Measurements from ENCODE around the gene PGF.

Gene PGF

GRCh38 chr14:74973905-74974363 is 18.5 kb upstream of the PGF start:
- no peak overlapping the region for H3K4me3 ChIP-seq (replicated peaks; ENCODE audit: low read depth, low read length)
- DNase-seq (ENCODE audit: extremely low read depth, low read depth): no peak
- TF ChIP-seq, protein P1, sequence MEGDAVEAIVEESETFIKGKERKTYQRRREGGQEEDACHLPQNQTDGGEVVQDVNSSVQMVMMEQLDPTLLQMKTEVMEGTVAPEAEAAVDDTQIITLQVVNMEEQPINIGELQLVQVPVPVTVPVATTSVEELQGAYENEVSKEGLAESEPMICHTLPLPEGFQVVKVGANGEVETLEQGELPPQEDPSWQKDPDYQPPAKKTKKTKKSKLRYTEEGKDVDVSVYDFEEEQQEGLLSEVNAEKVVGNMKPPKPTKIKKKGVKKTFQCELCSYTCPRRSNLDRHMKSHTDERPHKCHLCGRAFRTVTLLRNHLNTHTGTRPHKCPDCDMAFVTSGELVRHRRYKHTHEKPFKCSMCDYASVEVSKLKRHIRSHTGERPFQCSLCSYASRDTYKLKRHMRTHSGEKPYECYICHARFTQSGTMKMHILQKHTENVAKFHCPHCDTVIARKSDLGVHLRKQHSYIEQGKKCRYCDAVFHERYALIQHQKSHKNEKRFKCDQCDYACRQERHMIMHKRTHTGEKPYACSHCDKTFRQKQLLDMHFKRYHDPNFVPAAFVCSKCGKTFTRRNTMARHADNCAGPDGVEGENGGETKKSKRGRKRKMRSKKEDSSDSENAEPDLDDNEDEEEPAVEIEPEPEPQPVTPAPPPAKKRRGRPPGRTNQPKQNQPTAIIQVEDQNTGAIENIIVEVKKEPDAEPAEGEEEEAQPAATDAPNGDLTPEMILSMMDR (IDR thresholded peaks at IDR 0.05; ENCODE audit: low read depth, low read length, missing control alignments): no peak

- TF ChIP-seq, protein P1 (IDR thresholded peaks at IDR 0.05; ENCODE audit: low read depth, low read length, missing control alignments): no peak
- H3K4me3 ChIP-seq (replicated peaks; ENCODE audit: low read depth, low read length): no peak overlapping the region
- no peak for DNase-seq (ENCODE audit: extremely low read depth, low read depth)
These were observed 17.7 kb upstream of the PGF start for GRCh38 chr14:74973003-74973653.

- TF ChIP-seq, protein P1 (IDR thresholded peaks at IDR 0.05; ENCODE audit: low read depth, low read length, missing control alignments): no peak
- no peak overlapping the region for H3K4me3 ChIP-seq (replicated peaks; ENCODE audit: low read depth, low read length)
- no peak for DNase-seq (ENCODE audit: extremely low read depth, low read depth)
These were observed 13.4 kb upstream of the PGF start for GRCh38 chr14:74968811-74969210.

DNA sequence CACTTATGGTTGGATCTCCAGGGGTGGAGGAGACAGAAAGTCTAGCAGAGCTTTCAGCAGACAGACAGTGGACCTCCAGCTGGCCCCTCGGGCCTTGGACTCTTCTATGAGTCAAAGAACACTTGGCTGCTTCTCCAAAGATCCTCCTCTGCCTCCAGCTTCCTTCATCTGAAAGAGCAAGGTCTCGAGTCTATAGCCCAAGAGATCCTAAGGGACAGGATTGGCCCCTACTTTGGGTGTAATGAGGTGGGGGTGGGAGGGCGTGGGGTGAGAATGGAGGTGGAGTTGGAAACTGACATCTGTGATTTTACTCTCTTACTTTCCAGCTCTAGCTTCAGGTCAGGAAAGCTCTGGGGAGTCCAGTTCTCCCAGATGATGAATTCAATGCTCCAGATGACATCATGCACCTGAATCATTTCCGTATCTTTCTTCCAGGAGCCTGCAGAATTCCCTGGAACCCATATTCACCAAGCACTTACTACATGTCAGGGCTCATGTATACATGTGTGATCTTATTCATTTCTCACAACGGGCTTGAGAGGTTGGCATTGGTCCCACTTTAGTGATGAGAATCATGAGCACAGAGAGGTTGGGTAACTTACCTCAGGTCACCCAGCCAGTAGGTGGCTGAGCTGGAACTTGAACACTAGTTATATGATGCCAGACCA is 10.2 kb upstream of the PGF start:
- no peak overlapping the region for H3K4me3 ChIP-seq (replicated peaks; ENCODE audit: low read depth, low read length)
- TF ChIP-seq, protein P1 (IDR thresholded peaks at IDR 0.05; ENCODE audit: low read depth, low read length, missing control alignments): no peak
- DNase-seq (ENCODE audit: extremely low read depth, low read depth): no peak

DNA sequence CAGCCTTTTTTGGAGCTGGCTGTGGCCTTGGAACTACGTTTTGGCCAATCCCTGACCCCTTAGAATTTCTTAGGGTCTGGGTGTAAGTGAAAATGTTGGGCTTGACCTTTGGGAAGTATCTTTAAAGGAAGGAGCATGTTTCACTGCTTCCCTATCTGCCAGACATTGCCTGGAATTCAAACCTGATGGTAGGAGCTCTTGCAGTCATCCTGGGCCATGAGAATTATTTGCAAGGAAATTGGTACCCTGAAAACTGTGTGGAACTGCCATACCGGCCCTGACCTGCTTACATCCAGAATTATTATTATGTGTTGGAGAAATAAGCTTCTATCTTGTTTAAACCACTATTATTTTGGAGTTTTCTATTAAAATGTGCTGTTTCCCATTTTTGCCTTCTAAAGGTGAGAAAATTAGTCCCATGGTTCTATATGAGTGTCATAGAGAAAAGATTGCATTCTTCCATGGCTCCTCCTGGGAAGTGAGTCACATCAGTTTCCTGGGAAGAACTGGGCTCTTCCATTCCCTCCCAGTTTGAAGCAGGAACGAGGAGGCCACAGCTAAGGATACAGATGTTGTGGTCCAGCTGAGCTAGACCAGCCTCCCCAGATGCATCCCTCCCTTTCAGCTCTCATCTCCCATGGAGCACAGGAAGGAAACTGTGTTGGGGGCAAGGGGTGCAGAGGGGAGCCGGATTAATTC is 9.5 kb upstream of the PGF start:
- DNase-seq (ENCODE audit: extremely low read depth, low read depth): no peak
- TF ChIP-seq, protein P1 (IDR thresholded peaks at IDR 0.05; ENCODE audit: low read depth, low read length, missing control alignments): no peak
- H3K4me3 ChIP-seq (replicated peaks; ENCODE audit: low read depth, low read length): no peak overlapping the region

DNA sequence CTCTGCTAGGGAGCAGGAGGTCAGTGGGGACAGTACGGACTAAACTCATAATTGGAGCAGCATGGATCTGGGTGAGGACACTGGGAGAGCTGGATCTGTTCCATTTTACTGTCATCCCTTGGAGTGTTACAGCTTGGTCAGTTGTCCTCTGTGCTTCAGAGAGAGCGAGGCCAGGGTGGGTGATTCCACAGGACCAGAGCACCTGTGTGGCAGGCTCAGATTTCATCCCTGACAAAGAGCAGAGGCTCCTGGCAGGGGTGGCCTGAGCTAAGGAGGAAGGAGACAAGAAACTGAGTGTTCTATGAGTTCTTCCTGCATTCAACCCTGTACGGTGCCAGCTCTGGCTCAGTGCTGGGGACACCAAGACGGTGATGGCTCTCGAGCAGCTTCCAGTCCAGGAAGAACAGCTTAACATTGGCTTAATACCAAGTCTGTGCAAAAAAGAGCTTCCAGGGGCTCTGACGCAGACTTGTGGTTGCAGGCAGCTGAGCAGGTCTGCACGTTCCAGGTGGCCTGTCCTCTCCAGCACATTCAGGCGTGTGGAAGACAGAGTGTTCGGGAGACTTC is 8.4 kb upstream of the PGF start:
- TF ChIP-seq, protein P1 (IDR thresholded peaks at IDR 0.05; ENCODE audit: low read depth, low read length, missing control alignments): no peak
- no peak for DNase-seq (ENCODE audit: extremely low read depth, low read depth)
- H3K4me3 ChIP-seq (replicated peaks; ENCODE audit: low read depth, low read length): no peak overlapping the region

All from HFF-Myc (cell line).